ENCODE measurements around the gene ALDH16A1. TPM values are rescaled to one million over a fixed set of nuclear protein-coding genes. Genes with fewer than 3 reads are reported as not detected.

Gene ALDH16A1
- total RNA-seq, 2 donors from 2014 or later = 22.6 to 34.0 TPM

DNA sequence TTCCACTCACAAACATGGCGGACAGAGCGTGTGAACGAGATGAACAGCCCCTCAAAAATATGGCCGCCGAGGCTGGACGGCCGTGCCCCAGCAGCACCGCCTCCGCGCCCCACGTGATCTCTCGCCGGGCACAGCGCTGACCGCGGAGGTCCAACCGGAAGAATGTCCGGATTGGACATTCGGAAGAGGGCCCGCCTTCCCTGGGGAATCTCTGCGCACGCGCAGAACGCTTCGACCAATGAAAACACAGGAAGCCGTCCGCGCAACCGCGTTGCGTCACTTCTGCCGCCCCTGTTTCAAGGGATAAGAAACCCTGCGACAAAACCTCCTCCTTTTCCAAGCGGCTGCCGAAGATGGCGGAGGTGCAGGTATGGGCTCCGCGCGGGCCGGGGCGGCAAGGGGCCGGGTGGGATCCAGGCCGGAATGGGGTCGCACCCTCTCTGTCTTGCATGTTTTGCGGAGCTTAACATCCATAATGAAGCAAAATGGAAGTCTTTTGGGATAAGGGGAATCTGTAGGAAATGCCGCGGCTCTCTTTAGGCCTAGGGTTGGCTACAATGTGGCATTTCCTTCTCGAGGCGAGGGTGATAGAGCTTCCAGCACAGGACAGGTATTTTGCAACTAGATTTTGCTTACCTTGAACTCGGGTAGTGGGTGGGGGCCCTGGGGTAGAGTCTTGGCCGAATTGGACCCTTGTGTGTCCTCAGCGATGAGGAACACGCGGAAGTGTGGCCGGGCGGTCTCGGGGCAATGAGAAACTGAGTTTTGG is 34.4 kb downstream of the ALDH16A1 start, which contains the start of gene RPL13A:
RPL13A (plus strand) TSS at position 332 of the 769 bp plus-strand sequence; CDS start at position 354, 22 bp downstream.
- DNase-seq (ENCODE audit: low spot score in 2 of 2) (peak; percentile 100), ATAC-seq (peak; percentile 89 to 94)
- H3K27ac Mint-ChIP-seq = peak within 1 kb of the TSS; percentile 100
- peaks cover 46 to 61% of the 10 kb centered on the region in 2 donors for H3K36me3 Mint-ChIP-seq
- H3K9me3 Mint-ChIP-seq = no peaks in the 10 kb centered on the region

DNA sequence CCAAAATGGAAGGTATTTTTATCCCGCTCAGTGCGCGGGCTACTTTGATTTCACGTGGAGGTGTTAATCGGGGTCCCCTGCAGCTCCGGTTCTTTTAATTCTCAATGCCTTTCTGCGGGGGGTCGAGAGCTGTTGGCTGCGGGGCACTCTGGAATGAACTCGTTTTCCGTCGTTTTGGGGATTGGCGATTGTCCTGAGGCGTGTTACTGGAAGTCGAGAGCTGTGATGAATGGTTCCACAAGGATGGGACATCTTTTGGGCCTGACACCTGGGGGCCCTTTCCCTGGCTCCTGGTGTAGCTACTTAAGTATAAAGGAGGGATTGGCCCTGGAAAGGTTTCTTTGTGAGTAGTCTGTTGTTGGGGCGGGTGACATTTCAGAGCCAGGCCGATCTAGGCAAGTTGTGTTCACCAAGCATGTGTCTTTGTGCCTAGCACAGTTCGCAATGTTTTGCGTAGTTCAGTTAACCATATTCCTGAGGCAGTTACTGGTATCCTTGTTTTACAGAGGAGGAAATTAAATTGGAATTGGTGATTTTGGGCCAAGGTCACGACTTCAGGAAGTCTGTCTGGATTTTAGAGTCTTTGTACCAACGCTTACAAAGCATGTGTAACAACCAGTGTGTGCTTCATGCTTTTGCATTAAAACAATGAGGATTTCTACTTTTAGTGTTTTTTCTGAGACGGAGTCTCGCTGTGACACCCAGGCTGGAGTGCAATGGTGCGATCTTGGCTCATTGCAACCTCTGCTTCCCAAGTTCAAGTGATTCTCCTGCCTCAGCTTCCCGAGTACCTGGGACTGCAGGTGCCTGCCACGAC is 35.2 kb downstream of the ALDH16A1 start:
- H3K36me3 Mint-ChIP-seq = peaks cover 46 to 66% of the 10 kb centered on the region in 2 donors
- ATAC-seq = no peak
- no peaks in the 10 kb centered on the region for H3K9me3 Mint-ChIP-seq
- DNase-seq (ENCODE audit: low spot score in 2 of 2) = no peak
- peak overlapping the region; percentile 100 for H3K27ac Mint-ChIP-seq

DNA sequence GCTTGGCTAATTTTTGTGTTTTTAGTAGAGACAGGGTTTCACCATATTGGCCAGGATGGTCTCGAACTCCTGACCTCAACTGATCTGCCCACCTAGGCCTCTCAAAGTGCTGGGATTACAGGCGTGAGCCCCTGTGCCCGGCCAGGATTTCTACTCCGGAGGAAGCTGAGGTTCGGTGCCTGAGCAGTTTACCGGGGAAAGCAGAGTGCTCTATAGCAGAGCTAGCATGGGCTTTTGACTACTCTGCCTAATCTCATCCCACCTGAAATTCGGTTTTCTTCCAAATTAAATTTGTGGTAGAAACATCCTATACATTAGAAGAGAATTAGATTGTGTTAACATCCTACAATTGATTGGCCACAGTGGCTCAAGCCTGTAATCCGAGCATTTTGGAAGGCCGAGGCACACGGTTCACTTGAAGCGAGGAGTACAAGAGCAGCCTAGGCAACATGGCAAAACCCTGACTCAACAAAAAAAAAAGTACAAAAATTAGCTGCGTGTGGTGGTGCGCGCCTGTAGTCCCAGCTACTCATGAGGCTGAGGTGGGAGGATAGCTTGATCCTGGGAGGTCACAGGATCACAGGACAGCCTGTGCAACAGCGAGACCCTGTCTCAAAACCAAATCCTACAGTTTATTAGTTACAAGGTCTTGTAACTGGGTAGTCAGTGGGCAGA is 36.0 kb downstream of the ALDH16A1 start:
- Mint-ChIP-seq H3K27ac (peak overlapping the region; percentile 100), H3K9me3 (no peaks in the 10 kb centered on the region), H3K36me3 (peaks cover 46 to 63% of the 10 kb centered on the region in 2 donors)
- no peak for ATAC-seq
- no peak for DNase-seq (ENCODE audit: low spot score in 2 of 2)

DNA sequence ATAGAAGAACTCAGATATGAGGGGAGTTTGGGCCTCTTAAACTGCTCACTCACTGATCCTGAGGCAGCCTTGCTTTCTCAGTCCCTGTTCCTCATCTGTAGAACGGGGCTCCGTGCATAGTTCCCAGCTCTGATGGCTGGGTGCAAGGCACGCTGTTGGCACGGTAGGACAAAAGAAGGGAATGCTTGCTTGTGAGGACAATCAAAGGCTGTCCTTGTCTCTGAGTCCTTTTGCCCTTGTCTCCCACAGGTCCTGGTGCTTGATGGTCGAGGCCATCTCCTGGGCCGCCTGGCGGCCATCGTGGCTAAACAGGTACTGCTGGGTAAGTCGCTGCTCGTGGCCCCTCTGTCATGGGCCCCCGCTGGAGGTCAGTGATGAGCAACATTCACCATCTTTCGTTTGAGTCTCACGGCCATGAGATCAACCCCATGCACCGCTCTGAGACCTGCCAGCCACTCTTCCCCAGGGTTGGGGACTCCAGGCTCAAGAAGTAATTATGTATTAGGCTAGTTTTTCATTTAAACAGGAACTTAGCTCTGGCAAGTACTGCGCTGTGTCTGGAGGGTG is 36.7 kb downstream of the ALDH16A1 start:
- H3K36me3 Mint-ChIP-seq = peaks cover 46 to 63% of the 10 kb centered on the region in 2 donors
- peak overlapping the region; percentile 100 for H3K27ac Mint-ChIP-seq
- DNase-seq (ENCODE audit: low spot score in 2 of 2) (no peak), ATAC-seq (no peak)
- H3K9me3 Mint-ChIP-seq = no peaks in the 10 kb centered on the region

DNA sequence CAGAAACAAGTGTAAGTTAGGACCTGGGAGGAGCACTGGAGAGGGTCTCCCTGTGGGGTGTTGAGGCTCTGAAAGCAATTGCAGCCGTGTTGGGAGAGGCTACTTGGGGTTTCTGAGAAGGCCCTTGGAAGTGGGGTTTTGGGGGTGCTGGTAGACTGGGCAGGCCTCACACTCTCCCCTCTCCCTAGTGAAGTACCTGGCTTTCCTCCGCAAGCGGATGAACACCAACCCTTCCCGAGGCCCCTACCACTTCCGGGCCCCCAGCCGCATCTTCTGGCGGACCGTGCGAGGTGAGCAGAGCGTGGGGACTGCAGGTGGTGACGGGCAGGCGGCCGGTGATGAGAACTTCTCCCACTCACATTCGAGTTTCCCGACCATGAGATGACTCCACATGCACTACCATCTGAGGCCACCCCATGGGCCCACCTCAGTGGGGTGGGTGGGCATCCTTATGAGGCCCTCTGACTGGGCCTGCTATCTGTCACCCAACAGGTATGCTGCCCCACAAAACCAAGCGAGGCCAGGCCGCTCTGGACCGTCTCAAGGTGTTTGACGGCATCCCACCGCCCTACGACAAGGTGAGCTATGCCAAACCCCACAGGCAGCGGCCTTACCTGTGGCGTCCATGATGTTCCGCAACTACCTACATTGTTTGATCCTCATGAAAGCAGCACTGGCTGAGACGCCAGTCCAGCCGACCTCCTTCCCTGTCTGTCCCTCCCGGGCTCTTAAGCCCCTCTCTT is 37.4 kb downstream of the ALDH16A1 start:
- ATAC-seq (no peak), DNase-seq (ENCODE audit: low spot score in 2 of 2) (no peak)
- no peaks in the 10 kb centered on the region for H3K9me3 Mint-ChIP-seq
- H3K27ac Mint-ChIP-seq = peak overlapping the region; percentile 100
- H3K36me3 Mint-ChIP-seq = peaks cover 46 to 63% of the 10 kb centered on the region in 2 donors

DNA sequence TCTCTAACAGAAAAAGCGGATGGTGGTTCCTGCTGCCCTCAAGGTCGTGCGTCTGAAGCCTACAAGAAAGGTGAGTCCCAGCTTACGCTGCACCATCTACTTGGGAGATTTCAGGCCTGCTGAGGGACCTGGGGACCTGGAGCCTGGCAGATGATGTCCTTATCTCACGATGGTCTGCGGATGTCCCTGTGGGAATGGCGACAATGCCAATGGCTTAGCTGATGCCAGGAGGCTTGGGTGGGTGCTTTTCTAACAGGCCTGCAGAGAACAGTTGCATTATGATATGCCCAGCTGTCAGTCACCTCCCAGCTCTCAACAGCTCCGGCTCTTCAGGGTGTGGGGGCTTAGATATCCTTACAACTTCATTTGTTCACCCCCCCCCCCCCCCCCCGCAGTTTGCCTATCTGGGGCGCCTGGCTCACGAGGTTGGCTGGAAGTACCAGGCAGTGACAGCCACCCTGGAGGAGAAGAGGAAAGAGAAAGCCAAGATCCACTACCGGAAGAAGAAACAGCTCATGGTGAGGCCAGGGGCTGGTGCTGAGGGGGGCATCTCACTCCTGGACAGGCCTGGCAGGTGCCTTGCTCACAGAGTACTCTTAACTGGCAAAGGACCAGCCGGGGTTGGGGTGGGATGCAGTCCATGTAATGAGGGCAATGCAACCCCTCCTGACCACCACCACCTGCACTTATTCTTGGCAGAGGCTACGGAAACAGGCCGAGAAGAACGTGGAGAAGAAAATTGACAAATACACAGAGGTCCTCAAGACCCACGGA is 38.2 kb downstream of the ALDH16A1 start:
- ATAC-seq = no peak
- peaks cover 45 to 62% of the 10 kb centered on the region in 2 donors for H3K36me3 Mint-ChIP-seq
- no peaks in the 10 kb centered on the region for H3K9me3 Mint-ChIP-seq
- peak overlapping the region; percentile 100 for H3K27ac Mint-ChIP-seq
- no peak for DNase-seq (ENCODE audit: low spot score in 2 of 2)

DNA sequence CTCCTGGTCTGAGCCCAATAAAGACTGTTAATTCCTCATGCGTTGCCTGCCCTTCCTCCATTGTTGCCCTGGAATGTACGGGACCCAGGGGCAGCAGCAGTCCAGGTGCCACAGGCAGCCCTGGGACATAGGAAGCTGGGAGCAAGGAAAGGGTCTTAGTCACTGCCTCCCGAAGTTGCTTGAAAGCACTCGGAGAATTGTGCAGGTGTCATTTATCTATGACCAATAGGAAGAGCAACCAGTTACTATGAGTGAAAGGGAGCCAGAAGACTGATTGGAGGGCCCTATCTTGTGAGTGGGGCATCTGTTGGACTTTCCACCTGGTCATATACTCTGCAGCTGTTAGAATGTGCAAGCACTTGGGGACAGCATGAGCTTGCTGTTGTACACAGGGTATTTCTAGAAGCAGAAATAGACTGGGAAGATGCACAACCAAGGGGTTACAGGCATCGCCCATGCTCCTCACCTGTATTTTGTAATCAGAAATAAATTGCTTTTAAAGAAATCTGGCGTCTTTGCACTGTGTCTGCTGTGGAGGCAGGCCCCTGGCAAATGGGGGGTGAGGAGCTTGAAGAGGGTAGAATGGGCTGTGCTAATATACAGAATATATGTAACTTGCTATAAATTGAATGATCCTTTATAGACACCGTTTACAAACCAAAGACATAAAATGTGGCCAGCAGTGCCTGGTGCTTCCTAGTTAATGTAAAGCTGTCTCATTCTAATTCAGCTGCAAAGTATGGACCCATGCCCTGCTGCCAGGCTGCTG is 39.0 kb downstream of the ALDH16A1 start:
- no peak for ATAC-seq
- H3K9me3 Mint-ChIP-seq = no peaks in the 10 kb centered on the region
- H3K36me3 Mint-ChIP-seq = peaks cover 51 to 67% of the 10 kb centered on the region in 2 donors
- DNase-seq (ENCODE audit: low spot score in 2 of 2) = no peak
- peak overlapping the region; percentile 73 to 100 for H3K27ac Mint-ChIP-seq

DNA sequence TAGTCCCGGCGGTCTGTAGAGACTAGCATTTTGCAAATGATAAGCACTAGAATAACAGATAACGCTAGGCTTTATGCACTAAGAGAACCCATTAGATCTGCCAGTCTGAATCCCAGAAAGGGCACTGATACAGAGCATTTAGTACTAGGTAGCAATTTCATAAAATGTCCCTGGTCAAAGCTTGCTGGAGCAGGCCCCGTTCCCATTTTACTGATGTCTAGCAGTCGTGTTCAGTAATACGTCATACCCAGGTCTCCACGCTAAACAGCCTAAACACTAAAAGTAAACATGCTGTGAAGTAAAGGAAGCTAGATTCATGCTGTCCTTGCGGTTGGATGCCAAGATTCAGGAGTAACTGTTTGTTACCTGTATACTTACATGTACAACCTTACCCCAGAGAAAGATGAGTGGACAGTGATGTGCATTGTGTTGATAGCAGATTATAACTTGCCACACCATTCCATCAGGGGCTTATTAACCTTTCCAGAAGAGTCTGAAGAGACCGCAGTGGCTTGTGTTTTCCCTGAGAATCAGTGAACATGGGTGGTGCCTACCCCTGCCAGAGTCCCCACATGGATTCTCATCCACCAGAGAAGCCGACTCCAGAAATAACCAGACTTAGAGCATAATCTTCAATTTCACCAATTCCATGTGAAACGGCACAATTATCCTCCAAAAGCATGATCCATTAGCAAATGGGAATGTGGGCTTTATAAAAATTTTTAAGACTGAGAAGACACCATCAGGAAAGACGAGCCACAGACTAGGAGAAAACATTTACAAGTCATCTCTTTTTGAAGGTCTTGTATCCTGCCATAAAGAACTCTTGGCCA is 39.8 kb downstream of the ALDH16A1 start:
- Mint-ChIP-seq H3K9me3 (no peaks in the 10 kb centered on the region), H3K27ac (peak overlapping the region; percentile 59 to 100), H3K36me3 (peaks cover 51 to 70% of the 10 kb centered on the region in 2 donors)
- ATAC-seq = no peak
- no peak for DNase-seq (ENCODE audit: low spot score in 2 of 2)

DNA sequence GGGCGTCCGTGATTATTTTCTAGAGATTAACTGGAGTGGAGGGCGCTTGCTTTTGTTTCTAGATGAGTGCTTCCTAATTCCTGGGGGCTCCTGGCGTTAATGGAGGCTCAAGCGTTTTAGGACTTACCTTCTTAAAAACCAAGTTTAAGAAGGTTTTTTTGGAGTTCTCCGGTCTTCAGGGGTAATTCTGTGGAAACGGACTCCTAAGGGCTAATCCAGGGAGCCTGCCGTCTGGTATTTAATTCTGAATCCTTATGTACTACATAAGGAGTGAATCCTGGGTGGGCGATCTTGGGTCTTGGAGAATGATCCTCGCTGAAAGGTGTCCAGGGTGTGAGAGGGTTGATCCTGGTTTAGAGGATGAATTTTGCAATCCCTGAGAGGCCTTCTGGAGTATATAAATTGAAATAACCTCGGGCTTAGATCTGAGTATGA is 43.6 kb downstream of the ALDH16A1 start:
- DNase-seq (ENCODE audit: low spot score in 2 of 2) = no peak
- peaks cover 41 to 60% of the 10 kb centered on the region in 2 donors for H3K36me3 Mint-ChIP-seq
- ATAC-seq = no peak

DNA sequence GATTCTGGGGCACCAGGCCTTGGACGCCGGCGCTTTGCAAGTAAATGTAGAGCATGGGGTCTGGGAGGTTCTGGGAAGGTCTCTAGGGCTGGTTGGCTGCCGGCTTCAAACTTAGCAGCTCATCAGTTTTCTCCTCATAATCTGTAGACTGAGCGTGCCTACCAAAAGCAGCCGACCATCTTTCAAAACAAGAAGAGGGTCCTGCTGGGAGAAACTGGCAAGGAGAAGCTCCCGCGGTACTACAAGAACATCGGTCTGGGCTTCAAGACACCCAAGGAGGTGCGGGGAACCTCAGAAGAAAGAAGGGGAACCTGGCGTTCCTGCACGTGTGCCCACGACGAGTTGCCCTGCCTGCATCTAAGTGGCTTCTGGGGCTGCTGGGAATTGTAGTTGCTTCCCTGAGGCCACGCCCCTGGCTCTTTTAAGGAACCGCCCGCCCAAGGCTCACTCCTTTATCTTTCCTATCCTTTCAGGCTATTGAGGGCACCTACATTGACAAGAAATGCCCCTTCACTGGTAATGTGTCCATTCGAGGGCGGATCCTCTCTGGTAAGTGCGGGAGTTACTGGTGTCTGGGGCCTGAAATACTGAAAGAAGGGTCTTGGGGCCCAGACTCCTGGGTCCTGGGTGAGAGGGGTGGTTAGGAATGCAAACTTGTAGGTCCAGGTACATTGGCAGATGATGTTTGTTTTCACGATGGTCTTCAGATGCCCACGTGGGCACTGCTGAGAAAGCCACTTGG is 44.2 kb downstream of the ALDH16A1 start:
- ATAC-seq = peak in 1 of 2 donors; percentile 5
- Mint-ChIP-seq H3K27ac (peak overlapping the region; percentile 99), H3K36me3 (peaks cover 41 to 56% of the 10 kb centered on the region in 2 donors), H3K9me3 (no peaks in the 10 kb centered on the region)
- DNase-seq (ENCODE audit: low spot score in 2 of 2) = peak in 1 of 2 donors; percentile 73

More for the DNA sequence above, 43.6 kb downstream of the ALDH16A1 start:
- H3K27ac Mint-ChIP-seq = peak overlapping the region; percentile 99
- no peaks in the 10 kb centered on the region for H3K9me3 Mint-ChIP-seq

DNA sequence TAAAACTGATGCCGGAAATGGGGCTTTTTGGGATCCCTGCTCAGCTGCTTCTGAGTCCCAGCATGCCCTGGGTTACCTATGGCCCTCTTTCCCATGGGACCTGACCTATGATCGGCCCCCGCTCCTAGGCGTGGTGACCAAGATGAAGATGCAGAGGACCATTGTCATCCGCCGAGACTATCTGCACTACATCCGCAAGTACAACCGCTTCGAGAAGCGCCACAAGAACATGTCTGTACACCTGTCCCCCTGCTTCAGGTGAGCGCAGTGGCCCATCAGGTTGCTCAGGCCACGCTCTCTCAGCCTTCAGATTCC is 44.7 kb downstream of the ALDH16A1 start:
- no peak for DNase-seq (ENCODE audit: low spot score in 2 of 2)
- Mint-ChIP-seq H3K9me3 (no peaks in the 10 kb centered on the region), H3K27ac (peak overlapping the region; percentile 99), H3K36me3 (peaks cover 41 to 50% of the 10 kb centered on the region in 2 donors)
- no peak for ATAC-seq

DNA sequence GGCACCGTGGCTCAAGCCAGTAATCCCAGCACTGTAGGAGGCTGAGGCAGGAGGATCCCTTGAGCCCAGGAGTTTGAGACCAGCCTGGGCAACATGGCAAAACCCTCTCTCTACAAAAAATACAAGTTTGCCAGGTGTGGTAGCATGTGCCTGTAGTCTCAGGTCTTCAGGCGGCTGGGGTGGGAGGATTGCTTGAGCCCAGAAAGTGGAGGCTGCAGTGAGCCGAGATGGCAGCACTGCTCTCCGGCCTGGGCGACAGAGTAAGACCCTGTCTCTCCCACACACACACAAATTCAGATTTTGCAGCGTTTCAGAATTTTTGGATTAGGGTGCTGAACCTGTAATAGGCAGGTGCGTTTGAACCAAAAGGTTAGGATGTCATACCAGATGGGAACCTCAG is 45.5 kb downstream of the ALDH16A1 start:
- DNase-seq (ENCODE audit: low spot score in 2 of 2) (no peak), ATAC-seq (no peak)
- no peaks in the 10 kb centered on the region for H3K9me3 Mint-ChIP-seq
- H3K36me3 Mint-ChIP-seq = peaks cover 41 to 44% of the 10 kb centered on the region in 2 donors
- peak overlapping the region; percentile 97 to 99 for H3K27ac Mint-ChIP-seq

DNA sequence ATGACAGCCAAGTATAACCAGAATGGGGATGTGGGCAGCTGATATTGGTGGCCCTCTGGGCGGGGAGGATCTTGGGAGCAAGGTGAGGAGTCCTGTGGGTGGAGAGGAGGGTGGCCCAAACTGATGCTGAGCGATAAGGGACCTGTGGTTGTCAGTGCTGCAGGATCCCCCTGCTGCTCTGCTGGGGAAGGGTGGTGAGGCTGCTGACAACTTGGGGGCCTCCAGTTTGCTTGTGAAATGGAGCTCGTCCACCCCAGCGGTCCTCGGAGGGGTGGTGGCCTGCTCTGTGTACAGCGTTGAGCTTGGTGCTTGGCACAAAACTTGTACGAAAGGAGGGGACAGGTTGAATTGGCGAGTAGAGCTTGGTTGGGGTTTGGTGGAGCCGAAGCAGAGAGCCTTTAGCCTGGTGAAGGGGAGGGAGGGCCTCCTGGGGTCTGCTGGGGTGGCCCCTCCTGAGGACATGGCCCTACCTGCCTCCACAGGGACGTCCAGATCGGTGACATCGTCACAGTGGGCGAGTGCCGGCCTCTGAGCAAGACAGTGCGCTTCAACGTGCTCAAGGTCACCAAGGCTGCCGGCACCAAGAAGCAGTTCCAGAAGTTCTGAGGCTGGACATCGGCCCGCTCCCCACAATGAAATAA is 46.1 kb downstream of the ALDH16A1 start:
- peak overlapping the region; percentile 97 to 99 for H3K27ac Mint-ChIP-seq
- DNase-seq (ENCODE audit: low spot score in 2 of 2) (no peak), ATAC-seq (no peak)
- H3K9me3 Mint-ChIP-seq = no peaks in the 10 kb centered on the region
- H3K36me3 Mint-ChIP-seq = peaks cover 41 to 44% of the 10 kb centered on the region in 2 donors
